ENCODE results near the gene DRD1. TPM values are rescaled to one million over a fixed set of nuclear protein-coding genes. Genes with fewer than 3 reads are reported as not detected.
"Not testable (repeated sequence)": the region's sequence is repeated elsewhere in the genome, so short reads cannot be mapped to it uniquely, and the experiment has no call there.

Gene DRD1
- total RNA-seq, 1 donor from 2014 or later, result 0.58 TPM

GRCh38 chr5:175415303-175415702 is 28.7 kb downstream of the DRD1 start:
- Histone ChIP-seq H3K27me3 (no peaks in the 10 kb centered on the region), H3K27ac (no peak overlapping the region), H3K4me3 (no peak overlapping the region), H3K4me1 (peaks cover 3% of the 10 kb centered on the region), H3K9me3 (no peaks in the 10 kb centered on the region), H3K36me3 (no peaks in the 10 kb centered on the region)
- DNase-seq, result no peak
- intact Hi-C loops (cut with DNase I), result no loop called here
- no peak for ATAC-seq
- no peak for TF ChIP-seq CTCF (IDR thresholded peaks at IDR 0.05)

DNA sequence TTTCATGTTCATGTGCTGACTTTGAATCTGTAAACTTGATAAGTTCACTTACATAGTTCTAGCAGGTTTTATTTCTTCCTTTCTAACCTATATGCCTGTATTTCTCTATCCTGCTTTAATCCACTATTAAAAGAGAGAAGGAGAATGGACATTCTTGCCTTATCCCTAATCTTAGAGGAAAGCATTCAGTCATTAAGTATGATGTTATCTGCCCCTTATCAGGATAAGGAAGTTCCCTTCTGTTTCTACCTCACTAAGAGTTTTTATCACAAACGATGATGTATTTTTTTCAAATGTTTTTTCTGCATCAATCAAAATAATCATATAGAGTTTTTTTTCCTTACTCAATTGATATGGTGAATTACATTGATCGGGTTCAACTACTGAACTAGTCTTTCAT is 33.1 kb downstream of the DRD1 start:
- no peaks in the 10 kb centered on the region for H3K27me3 ChIP-seq
- H3K4me1 ChIP-seq, result peaks cover 3% of the 10 kb centered on the region
- H3K4me3 ChIP-seq, result no peak overlapping the region
- intact Hi-C loops (cut with DNase I), result no loop called here
- H3K36me3 ChIP-seq, result no peaks in the 10 kb centered on the region
- no peak overlapping the region for H3K27ac ChIP-seq
- ATAC-seq, result no peak
- no peak for TF ChIP-seq CTCF (IDR thresholded peaks at IDR 0.05)
- DNase-seq, result no peak
- no peaks in the 10 kb centered on the region for H3K9me3 ChIP-seq

- no peak overlapping the region for H3K4me3 ChIP-seq
- ATAC-seq (no peak), DNase-seq (no peak)
- H3K36me3 ChIP-seq, result no peaks in the 10 kb centered on the region
- no peaks in the 10 kb centered on the region for H3K9me3 ChIP-seq
- H3K4me1 ChIP-seq, result no peaks in the 10 kb centered on the region
- no peaks in the 10 kb centered on the region for H3K27me3 ChIP-seq
- intact Hi-C loops (cut with DNase I), result no loop called here
- H3K27ac ChIP-seq, result no peak overlapping the region
- no peak for TF ChIP-seq CTCF (IDR thresholded peaks at IDR 0.05)
Observed at GRCh38 chr5:175406300-175406699, 37.7 kb downstream of the DRD1 start.

DNA sequence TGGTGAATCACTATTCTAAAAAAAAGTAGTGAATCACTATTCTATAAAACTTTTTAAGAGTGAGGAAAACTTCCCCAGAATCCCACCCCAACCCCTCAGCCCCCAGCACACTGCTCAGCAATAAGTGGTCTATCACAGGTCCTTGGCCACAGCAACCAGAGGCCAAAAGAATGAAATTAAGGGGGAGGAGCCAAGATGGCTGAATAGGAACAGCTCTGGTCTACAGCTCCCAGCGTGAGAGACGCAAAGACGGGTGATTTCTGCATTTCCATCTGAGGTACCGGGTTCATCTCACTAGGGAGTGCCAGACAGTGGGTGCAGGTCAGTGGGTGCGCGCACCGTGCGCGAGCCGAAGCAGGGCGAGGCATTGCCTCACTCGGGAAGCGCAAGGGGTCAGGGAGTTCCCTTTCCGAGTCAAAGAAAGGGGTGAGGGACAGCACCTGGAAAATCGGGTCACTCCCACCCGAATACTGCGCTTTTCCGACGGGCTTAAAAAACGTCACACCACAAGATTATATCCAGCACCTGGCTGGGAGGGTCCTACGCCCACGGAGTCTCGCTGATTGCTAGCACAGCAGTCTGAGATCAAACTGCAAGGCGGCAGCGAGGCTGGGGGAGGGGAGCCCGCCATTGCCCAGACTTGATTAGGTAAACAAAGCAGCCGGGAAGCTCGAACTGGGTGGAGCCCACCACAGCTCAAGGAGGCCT is 46.2 kb downstream of the DRD1 start:
- H3K27me3 ChIP-seq; H3K9me3 ChIP-seq; H3K4me3 ChIP-seq; ATAC-seq; H3K36me3 ChIP-seq; H3K4me1 ChIP-seq; DNase-seq; intact Hi-C loops (cut with DNase I); H3K27ac ChIP-seq: not testable (repeated sequence)

GRCh38 chr5:175395430-175395829 is 48.6 kb downstream of the DRD1 start:
- H3K9me3 ChIP-seq; intact Hi-C loops (cut with DNase I); DNase-seq; H3K4me1 ChIP-seq; H3K4me3 ChIP-seq; H3K36me3 ChIP-seq; H3K27ac ChIP-seq; ATAC-seq; H3K27me3 ChIP-seq: not testable (repeated sequence)

DNA sequence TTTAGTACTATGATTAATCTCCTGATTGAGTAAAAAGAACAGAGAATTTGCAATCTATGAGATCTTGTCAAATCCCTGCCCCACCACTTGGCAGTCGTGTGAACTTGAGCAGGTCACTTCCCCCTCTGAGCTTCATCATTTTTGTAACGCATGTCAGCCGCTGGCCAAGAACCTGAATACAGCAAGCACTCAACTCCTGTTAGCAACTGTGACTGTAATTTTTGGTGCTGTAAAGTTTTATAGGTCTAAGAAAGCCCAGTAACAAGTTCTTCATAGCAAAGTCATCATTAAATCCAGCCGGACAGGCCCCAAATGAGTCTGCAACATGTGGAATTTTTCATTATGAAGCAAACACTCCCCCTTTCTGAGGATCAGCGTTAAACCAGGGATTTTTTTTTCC is 49.4 kb downstream of the DRD1 start:
- DNase-seq, result no peak
- no peaks in the 10 kb centered on the region for H3K4me1 ChIP-seq
- H3K9me3 ChIP-seq, result no peaks in the 10 kb centered on the region
- H3K36me3 ChIP-seq, result no peaks in the 10 kb centered on the region
- no peak for TF ChIP-seq CTCF (IDR thresholded peaks at IDR 0.05)
- H3K27ac ChIP-seq, result no peak overlapping the region
- H3K4me3 ChIP-seq, result no peak overlapping the region
- no peaks in the 10 kb centered on the region for H3K27me3 ChIP-seq
- intact Hi-C loops (cut with DNase I), result no loop called here
- no peak for ATAC-seq

DNA sequence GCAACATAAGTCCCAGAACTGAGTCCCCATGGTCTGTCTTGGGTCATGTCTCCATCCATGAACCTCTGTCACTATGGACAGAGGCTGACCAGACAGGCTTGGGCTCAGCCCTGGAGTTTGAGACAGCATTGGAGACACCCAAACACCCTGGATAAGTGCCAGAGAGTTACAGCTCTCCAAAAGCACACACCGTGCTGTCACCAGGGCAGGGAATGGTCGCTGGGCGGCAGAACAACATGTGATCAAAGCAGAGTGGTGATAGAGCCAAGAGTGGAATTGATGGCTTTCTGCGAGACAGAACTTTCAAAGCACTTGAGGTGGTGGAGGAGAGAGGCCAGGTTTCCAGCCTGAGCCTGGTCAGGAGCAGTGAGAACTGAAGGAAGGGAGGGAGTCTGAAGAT is 50.1 kb downstream of the DRD1 start:
- DNase-seq, result no peak
- Histone ChIP-seq H3K27me3 (no peaks in the 10 kb centered on the region), H3K27ac (no peak overlapping the region), H3K4me3 (no peak overlapping the region), H3K4me1 (no peaks in the 10 kb centered on the region), H3K9me3 (no peaks in the 10 kb centered on the region), H3K36me3 (no peaks in the 10 kb centered on the region)
- intact Hi-C loops (cut with DNase I), result no loop called here
- TF ChIP-seq CTCF (IDR thresholded peaks at IDR 0.05), result no peak
- no peak for ATAC-seq
